CD4-positive, alpha-beta T cell treated with Interleukin-6 at 100 ng/mL for 8 hours (primary cell): ENCODE measurements around the gene ADNP2.
"Not testable (repeated sequence)": the region's sequence is repeated elsewhere in the genome, so short reads cannot be mapped to it uniquely, and the experiment has no call there.

Experiments
- DNase-seq: peaks from one replicate; pipeline ENCODE4 v3.0.0-alpha.2; 2020; ENCODE audit warnings: mixed read lengths, low spot score

Gene ADNP2

GRCh38 chr18:80147418-80148325 lies 38.6 kb downstream of the ADNP2 start:
- peak; percentile 59 for DNase-seq

DNA sequence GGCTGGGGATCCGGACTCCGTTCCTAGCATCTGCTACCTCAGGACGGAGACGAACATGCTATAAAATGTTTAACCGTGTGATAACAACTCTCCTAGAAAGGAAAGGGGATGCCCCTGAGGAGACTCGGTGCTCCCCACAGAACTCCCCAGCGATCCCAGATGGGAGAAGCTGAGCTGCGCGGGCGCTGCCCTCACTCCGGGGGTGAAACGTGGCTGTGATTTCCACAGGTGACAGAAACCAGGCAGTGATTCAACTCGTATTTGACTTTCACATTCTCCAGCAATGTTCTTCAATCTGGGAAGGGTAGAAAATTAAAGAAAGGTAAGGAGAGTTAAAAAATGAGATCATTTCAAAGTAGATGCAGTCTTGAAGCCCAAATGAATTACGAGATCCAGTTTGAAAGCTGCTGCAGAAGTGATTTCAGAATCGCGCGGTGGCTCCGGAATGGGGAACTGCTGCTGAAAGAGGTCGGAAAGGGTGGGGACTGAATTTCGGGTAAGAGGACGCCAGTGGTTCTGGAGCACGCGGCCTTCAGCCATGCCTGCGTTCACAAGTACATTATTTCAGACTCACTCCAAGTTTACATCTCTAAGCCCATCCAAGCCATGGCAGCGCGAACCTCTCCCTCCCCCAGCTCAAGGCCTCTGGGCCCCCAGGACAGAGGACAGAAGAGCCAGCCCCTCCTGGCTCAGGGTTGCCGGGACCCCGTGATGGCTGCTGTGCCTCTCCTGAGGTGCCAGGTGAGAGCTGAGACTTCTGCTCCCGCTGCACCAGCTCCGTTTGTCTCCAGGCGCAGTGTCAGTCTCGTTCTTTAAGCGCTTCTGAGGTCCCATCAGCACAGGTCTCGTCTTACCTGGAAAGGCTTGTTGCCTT lies 39.5 kb downstream of the ADNP2 start:
- DNase-seq, result no peak

DNA sequence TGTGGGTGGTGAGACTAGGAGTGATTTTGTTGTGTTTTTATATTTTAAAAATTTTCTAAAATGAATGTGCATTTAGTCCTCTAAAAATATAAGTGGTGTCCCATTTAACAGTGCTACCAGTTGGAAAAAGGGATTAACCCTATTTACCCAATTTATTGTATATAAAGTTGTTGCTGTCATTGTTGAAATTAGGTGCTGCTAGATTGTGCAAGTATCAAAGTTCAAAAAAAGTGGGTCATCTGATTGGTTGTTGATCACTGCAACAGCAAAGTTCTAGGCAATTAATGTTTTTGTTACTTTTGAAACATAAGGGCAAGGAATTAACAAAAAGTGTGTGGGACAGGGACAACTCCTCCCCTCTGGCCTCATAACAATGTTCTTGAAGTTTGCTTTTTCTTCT lies 40.6 kb downstream of the ADNP2 start:
- no peak for DNase-seq

DNA sequence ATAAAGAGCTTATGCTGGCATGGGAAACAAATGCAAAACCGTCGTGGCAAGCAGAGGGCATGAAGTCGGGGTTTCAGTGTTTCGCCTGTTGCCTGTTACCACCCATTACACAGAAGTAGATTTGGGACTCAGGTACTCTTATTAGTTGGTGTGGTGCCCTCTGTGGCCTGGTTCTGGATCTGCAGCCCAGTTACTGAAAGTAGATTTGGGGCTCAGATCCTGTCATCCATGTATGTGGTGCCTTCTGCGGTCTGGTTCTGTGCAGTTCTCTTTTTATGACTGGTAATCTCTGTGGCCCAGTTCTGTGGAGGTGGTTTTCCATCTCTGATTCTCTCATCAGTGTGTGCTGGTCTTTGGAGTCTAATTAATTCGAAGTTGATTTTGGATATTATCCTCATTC lies 45.2 kb downstream of the ADNP2 start:
- DNase-seq, result peak; percentile 16

DNA sequence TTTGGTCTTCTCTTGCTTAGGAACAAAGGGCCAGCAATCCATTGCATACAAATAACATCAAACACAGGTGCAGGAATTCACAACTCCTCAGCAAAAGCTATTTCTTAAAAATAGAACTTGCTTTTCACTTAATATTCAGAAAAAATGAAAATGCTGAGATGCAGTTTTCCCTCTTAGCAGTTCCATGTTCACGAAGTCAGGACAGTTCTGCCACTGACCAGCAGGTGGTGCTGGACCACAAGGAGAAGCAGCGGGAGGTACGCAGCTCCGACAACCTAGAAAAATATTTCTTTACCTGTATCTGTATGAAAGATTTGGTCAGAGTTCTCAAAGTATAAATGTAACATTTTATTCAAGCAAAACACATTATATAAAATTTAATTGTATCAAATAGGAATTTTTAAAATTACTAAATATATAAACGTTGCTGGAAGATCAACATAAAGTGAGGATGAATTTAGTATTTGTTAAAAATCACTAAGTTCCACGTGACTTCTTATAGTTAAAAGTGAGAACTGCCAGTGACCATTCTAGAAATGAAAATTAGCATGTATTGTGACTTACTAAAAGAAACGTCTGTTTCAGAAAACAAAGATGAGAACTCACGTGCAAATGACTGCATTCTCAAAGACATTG lies 48.8 kb downstream of the ADNP2 start:
- peak; percentile 53 for DNase-seq

GRCh38 chr18:80158365-80158764 lies 49.3 kb downstream of the ADNP2 start:
- DNase-seq, result no peak

- no peak for DNase-seq
Measured at GRCh38 chr18:80159713-80160636, 50.9 kb downstream of the ADNP2 start.

DNA sequence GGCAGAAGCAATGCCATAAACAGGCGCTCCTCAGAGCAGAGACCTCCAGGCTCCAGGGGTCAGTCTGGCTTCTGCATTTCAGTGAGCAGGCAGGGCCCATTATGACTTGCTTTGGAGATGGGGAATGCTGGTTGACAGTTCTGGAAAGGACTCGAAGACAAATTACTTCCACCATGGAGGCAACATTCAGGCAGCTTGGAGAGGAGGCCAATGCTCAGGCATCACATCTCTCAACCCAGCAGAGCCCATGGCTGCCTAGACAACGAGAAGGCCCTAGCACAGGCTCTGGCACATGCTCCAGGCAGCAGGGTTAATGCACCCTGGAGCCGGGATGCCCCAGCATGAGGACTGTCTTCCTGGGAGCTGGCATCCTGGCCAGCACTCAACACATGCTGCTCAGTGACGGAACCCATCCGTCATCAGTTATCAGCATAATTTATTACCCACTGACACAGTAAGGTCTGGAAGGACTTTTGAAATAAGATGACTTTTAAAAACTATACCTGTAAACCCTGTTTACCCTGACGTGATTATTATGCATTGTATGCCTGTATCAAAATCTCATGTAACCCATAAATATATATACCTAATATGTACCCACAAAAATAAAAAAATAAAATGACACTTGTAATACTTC lies 52.8 kb downstream of the ADNP2 start:
- no peak for DNase-seq

DNA sequence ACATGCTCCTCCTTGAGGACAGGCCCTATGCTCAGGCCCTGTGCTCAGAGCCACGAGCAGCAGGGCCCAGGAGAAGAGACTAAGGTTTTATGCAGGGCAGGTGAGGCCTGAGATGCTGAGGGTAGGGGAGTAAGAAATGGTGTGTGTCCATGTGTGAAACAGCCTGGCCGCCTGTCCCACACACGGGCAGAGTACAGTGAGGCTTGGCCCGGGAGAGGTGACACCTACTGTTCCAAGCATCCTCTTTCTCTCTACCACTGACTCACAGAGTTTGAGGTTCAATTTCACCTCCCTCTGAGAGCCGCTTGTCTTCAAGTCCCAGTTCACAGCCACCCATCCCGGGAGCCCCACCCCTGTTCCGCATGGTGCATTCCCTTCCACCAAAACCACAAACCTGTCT lies 54.1 kb downstream of the ADNP2 start:
- DNase-seq, result no peak

DNA sequence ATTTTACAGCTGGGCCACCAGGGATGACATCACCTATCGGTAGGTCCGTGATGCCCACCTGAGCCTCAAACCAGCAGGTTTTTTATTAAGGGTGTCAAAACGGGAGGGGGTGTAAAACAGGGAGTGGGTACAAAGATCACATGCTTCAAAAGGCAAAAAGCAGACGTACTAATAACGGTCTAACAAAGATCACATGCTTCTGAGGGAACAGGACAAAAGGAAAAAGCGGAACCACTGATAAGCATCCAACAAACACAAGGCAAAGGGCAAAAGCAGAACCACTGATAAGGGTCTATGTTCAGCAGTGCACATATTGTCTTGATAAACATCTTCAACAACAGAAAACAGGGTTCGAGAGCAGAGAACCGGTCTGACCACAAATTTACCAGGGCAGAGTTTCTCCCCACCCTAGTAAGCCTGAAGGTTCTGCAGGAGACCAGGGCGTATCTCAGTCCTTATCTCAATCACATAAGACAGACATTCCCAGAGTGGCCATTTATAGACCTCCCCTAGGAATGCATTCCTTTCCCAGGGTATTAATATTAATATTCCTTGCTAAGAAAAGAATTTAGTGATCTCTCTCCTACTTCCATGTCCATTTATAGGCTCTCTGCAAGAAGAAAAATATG lies 55.8 kb downstream of the ADNP2 start:
- not testable (repeated sequence) for DNase-seq

- DNase-seq, result no peak
Measured at GRCh38 chr18:80166240-80166639, 57.2 kb downstream of the ADNP2 start.

DNA sequence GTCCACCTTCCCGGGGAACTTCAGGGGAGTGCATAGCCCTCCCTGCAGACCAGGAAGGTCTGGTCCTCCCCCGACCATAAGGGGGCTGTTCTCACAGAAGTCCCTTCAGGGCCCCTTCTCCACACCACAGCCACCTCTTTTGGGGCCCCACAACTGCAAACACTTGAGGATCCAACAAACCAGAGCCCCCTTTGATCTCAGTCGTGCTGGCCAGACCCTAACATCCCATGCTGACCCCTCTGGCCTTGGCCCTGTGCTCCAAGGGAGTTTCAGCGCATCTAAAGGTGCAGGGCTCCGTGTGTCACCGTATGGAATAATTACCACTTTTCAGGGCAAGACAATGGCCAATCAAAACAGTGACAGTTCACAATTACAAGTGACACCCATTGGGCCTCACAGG lies 57.7 kb downstream of the ADNP2 start:
- no peak for DNase-seq

GRCh38 chr18:80167331-80167730 lies 58.3 kb downstream of the ADNP2 start:
- no peak for DNase-seq

DNA sequence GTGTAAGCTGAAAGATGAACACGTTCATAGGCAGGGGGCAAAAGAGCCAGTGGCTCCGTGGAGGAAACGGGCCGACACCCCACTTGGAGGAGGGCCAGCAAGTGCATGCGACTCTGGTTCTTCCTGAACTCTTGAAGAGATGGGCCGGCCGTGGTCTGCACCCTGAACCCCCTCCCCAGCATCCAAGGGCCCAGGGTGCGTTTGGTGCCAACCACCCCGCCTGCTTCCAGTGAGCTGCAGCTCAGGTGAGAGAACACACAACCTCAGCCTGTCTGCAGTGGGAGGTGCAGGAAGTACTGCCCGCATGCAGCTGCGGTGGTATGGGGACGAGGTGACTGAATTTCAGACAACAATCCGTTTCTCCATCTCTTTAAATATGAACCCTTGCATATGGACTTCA lies 58.9 kb downstream of the ADNP2 start:
- no peak for DNase-seq

GRCh38 chr18:80168346-80168745 lies 59.3 kb downstream of the ADNP2 start:
- no peak for DNase-seq

GRCh38 chr18:80168982-80169381 lies 59.9 kb downstream of the ADNP2 start:
- DNase-seq, result no peak

GRCh38 chr18:80169607-80170006 lies 60.5 kb downstream of the ADNP2 start:
- DNase-seq, result no peak

DNA sequence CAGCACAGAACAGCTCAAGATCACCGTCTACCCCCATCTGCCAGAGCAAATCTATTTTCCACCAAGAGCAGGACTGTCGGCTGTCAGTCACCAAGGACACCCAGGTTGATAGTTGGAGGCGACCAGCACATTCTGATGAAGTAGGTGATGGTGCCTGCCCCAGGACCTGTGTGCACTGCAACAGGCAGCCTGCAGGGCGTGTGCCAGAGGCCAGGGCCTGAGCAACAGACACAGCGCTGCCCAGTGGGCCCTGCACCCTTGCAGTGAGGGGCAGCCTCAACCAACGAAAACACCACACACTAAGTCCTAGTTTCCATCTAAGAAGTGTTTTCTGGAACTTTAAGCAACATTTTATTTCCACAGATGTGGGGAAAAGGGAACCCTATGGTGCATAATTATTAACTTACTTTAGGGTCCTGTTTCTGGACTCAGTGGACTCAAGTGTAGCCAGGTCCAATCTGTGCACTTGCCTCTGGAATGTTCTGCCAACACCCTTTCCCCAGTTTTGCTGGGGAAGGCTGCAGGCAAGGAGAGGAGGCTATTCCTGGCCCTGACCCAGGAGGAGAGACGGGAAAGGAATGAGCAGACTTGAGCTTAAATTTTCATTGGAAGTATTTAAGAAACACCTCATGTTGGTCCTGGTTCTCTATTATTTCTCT lies 61.5 kb downstream of the ADNP2 start:
- no peak for DNase-seq

DNA sequence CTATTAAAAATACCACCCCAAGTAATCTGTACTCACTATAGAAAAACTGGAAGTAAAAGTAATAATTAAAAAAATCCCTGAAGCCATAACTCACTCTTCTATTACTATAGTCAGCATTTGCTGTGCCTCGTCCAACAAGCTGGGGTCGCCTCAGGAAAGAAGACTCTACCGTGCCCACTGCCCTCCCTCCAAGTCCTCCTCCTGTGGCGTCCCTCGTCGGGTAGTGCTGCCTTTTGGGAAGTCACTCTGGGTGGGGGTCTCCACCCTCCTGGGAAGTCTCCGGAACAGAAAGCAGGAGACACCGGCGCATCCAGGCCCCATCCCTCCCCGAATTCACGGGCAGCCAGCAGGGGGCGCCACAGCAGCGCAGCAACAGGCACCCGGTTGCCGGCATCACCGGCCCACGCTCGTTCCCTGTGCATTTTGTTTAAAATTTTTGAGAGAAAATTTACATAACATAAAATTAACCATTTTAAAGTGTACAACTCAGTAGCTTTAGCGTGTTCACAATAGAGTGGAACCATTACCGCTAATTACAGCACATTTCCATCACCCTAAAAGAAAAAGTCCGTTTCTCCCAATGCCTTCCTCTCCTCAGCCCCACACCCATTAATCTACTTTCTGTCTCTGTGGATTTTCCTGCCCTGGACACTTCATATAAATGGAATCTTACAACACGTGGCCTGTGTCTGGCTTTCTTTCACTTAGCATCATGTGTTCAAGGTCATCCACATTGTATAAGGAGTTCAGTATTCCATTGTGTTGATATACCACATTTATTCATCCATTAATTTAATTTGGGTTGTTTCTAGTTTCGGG lies 62.2 kb downstream of the ADNP2 start:
- no peak for DNase-seq
